HepG2 (cell line): Measurements from ENCODE around the gene APBB1.

Experiments used
- EZH2 ChIP-seq: conservative IDR thresholded peaks from 2 replicates; pipeline ENCODE4 v1.6.1; 2012; ENCODE audit warnings: mild to moderate bottlenecking, low read depth, low read length, moderate library complexity
- GABPA ChIP-seq, 2 experiments: IDR thresholded peaks; 2 replicates each; pipeline ENCODE4 v1.6.1; 2011 to 2016; ENCODE audit warnings: low read depth in 2 of 2, low read length in 1 of 2, missing biosample characterization in 1 of 2, missing genetic modification characterization in 1 of 2
- NCOA2 ChIP-seq: sonication (generic); formaldehyde crosslinking; IDR thresholded peaks from 2 replicates; pipeline ENCODE4 v1.8.0; 2022; ENCODE audit warnings: inconsistent platforms
- PBX2 ChIP-seq: IDR thresholded peaks from 2 replicates; pipeline ENCODE4 v1.6.1; 2016; ENCODE audit warnings: control low read depth
- RAD21 ChIP-seq: fragments of 450-650 bp; formaldehyde crosslinking; IDR thresholded peaks from 2 replicates; pipeline ENCODE4 v1.5.0; 2020; ENCODE audit warnings: mild to moderate bottlenecking
- RARG ChIP-seq: sonication (generic); formaldehyde crosslinking; IDR thresholded peaks from 2 replicates; pipeline ENCODE4 v1.4.0; 2020; ENCODE audit warnings: low read depth, mild to moderate bottlenecking, missing genetic modification reagents
- ZFP36 ChIP-seq: fragments of 150-350 bp; IDR thresholded peaks from 2 replicates; pipeline ENCODE4 v1.6.1; 2018; ENCODE audit warnings: borderline replicate concordance, low read length, low read depth; ENCODE audit not compliant: partially characterized antibody
- ZNF10 ChIP-seq: sonication (generic); formaldehyde crosslinking; IDR thresholded peaks from 2 replicates; pipeline ENCODE4 v1.4.0; 2020; ENCODE audit warnings: mild to moderate bottlenecking, low read depth, missing genetic modification reagents, borderline replicate concordance
- ZNF207 ChIP-seq: fragments of 450-650 bp; IDR thresholded peaks from 2 replicates; pipeline ENCODE4 v1.6.1; 2016; ENCODE audit warnings: antibody characterized with exemption, borderline replicate concordance
- TF ChIP-seq, protein P1 (sequence below): sonication (generic); formaldehyde crosslinking; IDR thresholded peaks from 2 replicates; pipeline ENCODE4 v1.5.0; 2020; ENCODE audit warnings: mild to moderate bottlenecking, missing genetic modification reagents, moderate library complexity
- TF ChIP-seq, protein P2 (sequence below): sonication (generic); formaldehyde crosslinking; IDR thresholded peaks from 2 replicates; pipeline ENCODE4 v1.4.0; 2020; ENCODE audit warnings: missing genetic modification reagents
- TF ChIP-seq, protein P3 (sequence below): sonication (generic); formaldehyde crosslinking; IDR thresholded peaks from 2 replicates; pipeline ENCODE4 v1.4.0; 2020; ENCODE audit warnings: missing genetic modification reagents

GRCh38 chr11:6402561-6402981 lies 16.3 kb downstream of the APBB1 start:
- TF ChIP-seq, protein P1, sequence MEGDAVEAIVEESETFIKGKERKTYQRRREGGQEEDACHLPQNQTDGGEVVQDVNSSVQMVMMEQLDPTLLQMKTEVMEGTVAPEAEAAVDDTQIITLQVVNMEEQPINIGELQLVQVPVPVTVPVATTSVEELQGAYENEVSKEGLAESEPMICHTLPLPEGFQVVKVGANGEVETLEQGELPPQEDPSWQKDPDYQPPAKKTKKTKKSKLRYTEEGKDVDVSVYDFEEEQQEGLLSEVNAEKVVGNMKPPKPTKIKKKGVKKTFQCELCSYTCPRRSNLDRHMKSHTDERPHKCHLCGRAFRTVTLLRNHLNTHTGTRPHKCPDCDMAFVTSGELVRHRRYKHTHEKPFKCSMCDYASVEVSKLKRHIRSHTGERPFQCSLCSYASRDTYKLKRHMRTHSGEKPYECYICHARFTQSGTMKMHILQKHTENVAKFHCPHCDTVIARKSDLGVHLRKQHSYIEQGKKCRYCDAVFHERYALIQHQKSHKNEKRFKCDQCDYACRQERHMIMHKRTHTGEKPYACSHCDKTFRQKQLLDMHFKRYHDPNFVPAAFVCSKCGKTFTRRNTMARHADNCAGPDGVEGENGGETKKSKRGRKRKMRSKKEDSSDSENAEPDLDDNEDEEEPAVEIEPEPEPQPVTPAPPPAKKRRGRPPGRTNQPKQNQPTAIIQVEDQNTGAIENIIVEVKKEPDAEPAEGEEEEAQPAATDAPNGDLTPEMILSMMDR = no peak
- no peak for TF ChIP-seq NCOA2 (CRISPR knock-in tag)
- no peak for TF ChIP-seq ZFP36
- no peak for TF ChIP-seq RAD21 (CRISPR knock-in tag)
- no peak for TF ChIP-seq PBX2
- no peak for TF ChIP-seq GABPA (IDR thresholded peaks at IDR 0.05; ENCODE audit: low read depth, low read length)
- no peak for TF ChIP-seq GABPA (CRISPR knock-in tag; IDR thresholded peaks at IDR 0.05; ENCODE audit: low read depth)
- TF ChIP-seq, protein P2, sequence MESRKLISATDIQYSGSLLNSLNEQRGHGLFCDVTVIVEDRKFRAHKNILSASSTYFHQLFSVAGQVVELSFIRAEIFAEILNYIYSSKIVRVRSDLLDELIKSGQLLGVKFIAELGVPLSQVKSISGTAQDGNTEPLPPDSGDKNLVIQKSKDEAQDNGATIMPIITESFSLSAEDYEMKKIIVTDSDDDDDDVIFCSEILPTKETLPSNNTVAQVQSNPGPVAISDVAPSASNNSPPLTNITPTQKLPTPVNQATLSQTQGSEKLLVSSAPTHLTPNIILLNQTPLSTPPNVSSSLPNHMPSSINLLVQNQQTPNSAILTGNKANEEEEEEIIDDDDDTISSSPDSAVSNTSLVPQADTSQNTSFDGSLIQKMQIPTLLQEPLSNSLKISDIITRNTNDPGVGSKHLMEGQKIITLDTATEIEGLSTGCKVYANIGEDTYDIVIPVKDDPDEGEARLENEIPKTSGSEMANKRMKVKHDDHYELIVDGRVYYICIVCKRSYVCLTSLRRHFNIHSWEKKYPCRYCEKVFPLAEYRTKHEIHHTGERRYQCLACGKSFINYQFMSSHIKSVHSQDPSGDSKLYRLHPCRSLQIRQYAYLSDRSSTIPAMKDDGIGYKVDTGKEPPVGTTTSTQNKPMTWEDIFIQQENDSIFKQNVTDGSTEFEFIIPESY (CRISPR knock-in tag) = no peak
- TF ChIP-seq, protein P3, sequence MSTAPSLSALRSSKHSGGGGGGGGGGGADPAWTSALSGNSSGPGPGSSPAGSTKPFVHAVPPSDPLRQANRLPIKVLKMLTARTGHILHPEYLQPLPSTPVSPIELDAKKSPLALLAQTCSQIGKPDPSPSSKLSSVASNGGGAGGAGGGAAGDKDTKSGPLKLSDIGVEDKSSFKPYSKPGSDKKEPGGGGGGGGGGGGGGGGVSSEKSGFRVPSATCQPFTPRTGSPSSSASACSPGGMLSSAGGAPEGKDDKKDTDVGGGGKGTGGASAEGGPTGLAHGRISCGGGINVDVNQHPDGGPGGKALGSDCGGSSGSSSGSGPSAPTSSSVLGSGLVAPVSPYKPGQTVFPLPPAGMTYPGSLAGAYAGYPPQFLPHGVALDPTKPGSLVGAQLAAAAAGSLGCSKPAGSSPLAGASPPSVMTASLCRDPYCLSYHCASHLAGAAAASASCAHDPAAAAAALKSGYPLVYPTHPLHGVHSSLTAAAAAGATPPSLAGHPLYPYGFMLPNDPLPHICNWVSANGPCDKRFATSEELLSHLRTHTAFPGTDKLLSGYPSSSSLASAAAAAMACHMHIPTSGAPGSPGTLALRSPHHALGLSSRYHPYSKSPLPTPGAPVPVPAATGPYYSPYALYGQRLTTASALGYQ (CRISPR knock-in tag) = no peak
- no peak for TF ChIP-seq RARG (CRISPR knock-in tag)
- no peak for TF ChIP-seq ZNF10
- TF ChIP-seq EZH2 = no peak
- no peak for TF ChIP-seq ZNF207
